Activated T-helper 2 cell treated with anti-CD3 and anti-CD28 coated beads, Interferon-gamma antibody, Interleukin-2, Interleukin-4, amounts not matched to agents 10 μg/mL and 5 μg/mL and 100 μg/mL, durations not matched to agents 14 hours and 24 hours and 36 hours (primary cell): ENCODE measurements around the gene VKORC1. TPM values are rescaled to one million over a fixed set of nuclear protein-coding genes. Genes with fewer than 3 reads are reported as not detected.
"Not testable (repeated sequence)": the region's sequence is repeated elsewhere in the genome, so short reads cannot be mapped to it uniquely, and the experiment has no call there.

ENCODE experiments used
- DNase-seq: peaks from one replicate; pipeline ENCODE4 v3.0.0; 2021; ENCODE audit warnings: low spot score
- H3K27ac Mint-ChIP-seq: one replicate; pipeline ENCODE4 v1.8.0; 2021; ENCODE audit warnings: mixed read lengths
- H3K27me3 Mint-ChIP-seq: one replicate; pipeline ENCODE4 v1.8.0; 2021; ENCODE audit warnings: low read depth, mixed read lengths
- H3K36me3 Mint-ChIP-seq: one replicate; pipeline ENCODE4 v1.8.0; 2021; ENCODE audit warnings: low read depth, mixed read lengths
- H3K4me1 Mint-ChIP-seq: one replicate; pipeline ENCODE4 v1.8.0; 2021; ENCODE audit warnings: low read depth, mixed read lengths
- H3K4me3 Mint-ChIP-seq: one replicate; pipeline ENCODE4 v1.8.0; 2021; ENCODE audit warnings: low read depth, mild to moderate bottlenecking, moderate library complexity, mixed read lengths
- H3K9me3 Mint-ChIP-seq: one replicate; pipeline ENCODE4 v1.8.0; 2021; ENCODE audit warnings: mixed read lengths
- intact Hi-C: fragments of 100-400 bp; cut with micrococcal nuclease; formaldehyde crosslinking; loops from one replicate; pipeline ENCODE4 v1.15.1; 2023
- total RNA-seq: library from RNA; stranded (reverse); gene quantifications from 2 replicates; pipeline ENCODE4 v1.2.3, GENCODE V29; 2022

Gene VKORC1
- total RNA-seq, 1 donor from 2014 or later = 54.5 TPM

DNA sequence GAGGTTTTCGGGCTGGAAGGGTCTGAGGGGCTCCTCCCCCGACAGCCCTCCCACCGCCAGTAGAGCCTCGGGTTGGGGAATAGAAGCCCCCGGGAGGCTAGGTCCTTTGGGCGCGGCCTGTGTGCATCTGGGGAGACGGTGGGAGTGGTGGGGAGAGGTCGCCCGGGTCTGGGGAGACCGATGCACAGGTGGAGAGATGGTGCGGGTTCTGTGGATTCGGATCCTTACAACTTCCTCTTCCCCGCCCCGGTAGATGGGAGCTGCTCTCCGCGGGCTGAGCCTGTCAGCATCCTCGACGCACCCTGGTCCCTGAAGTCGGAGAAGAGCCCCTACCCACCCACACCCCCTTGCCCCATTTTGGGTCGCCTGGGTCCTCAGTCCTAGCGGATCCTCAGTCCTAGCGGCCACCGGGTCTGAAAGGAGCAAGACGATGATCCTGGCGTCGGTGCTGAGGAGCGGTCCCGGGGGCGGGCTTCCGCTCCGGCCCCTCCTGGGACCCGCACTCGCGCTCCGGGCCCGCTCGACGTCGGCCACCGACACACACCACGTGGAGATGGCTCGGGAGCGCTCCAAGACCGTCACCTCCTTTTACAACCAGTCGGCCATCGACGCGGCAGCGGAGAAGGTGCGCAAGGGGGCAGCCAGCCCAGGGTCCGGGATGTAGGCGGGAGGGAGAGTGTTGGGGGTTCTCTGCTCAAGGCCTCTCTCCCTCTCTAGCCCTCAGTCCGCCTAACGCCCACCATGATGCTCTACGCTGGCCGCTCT, 14.4 kb upstream of the VKORC1 start:
- no peaks in the 10 kb centered on the region for H3K9me3 Mint-ChIP-seq
- H3K36me3 Mint-ChIP-seq = peaks cover 38% of the 10 kb centered on the region
- intact Hi-C loops = loop anchor here (2.0 to 10.0 kb wide), 6 partner anchors 14 to 766 kb away; partner anchors contain the start of genes ARMC5, SRCAP, VKORC1 and ZNF267
- H3K27me3 Mint-ChIP-seq = no peaks in the 10 kb centered on the region
- DNase-seq = no peak
- no peak overlapping the region for H3K27ac Mint-ChIP-seq
- H3K4me3 Mint-ChIP-seq = peak overlapping the region; percentile 84
- H3K4me1 Mint-ChIP-seq = peaks cover 21% of the 10 kb centered on the region

DNA sequence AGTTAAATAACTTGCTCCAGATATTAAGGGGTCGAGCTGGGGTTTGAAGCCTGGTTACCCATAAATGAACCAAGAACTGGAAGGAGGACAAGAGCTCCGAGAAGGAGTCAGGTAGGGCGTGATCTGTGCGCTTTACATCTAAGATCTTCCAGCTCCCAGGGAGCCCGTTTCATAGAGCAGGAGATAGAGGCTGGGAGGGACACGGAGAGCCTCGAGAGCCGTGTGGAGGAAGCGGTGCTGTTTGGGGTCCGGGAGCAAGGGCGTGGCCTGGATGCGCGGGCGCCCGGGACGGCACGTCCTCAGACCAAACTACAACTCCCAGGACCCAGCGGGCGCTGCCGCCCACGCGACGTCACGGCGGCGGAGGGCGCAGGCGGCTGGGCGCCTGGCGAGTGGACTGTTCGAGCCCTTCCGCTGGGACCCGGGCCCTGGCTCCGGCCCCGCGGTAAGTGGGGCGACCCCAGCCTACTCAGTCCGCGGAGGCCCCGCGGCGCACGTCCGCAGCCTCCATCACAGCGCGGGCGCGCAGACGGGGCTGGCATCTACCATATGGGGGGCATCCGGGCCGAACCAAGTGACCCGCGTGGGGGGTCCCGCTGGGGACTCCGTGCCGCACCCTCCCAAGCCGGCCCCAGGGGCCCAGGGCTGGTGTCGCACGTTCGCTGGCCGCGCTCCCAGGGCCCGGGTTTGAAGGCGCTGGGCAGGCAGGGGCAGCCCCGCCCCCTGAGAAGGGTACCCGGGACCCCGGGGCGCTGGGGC, 13.6 kb upstream of the VKORC1 start, which contains the start of gene BCKDK:
TSS of gene BCKDK (plus strand) at position 352 of the 759 bp plus-strand sequence. CDS start 838 bp downstream, outside the sequence.
- DNase-seq = peak; percentile 65
- peaks cover 38% of the 10 kb centered on the region for H3K36me3 Mint-ChIP-seq
- peaks cover 18% of the 10 kb centered on the region for H3K4me1 Mint-ChIP-seq
- intact Hi-C loops = loop anchor here (2.0 to 10.0 kb wide), 6 partner anchors 13 to 767 kb away; partner anchors contain the start of genes ARMC5, SRCAP, VKORC1 and ZNF267
- H3K9me3 Mint-ChIP-seq = no peaks in the 10 kb centered on the region
- H3K27me3 Mint-ChIP-seq = no peaks in the 10 kb centered on the region
- peak within 1 kb of the TSS; percentile 85 for H3K4me3 Mint-ChIP-seq
- H3K27ac Mint-ChIP-seq = peak within 1 kb of the TSS; percentile 91

DNA sequence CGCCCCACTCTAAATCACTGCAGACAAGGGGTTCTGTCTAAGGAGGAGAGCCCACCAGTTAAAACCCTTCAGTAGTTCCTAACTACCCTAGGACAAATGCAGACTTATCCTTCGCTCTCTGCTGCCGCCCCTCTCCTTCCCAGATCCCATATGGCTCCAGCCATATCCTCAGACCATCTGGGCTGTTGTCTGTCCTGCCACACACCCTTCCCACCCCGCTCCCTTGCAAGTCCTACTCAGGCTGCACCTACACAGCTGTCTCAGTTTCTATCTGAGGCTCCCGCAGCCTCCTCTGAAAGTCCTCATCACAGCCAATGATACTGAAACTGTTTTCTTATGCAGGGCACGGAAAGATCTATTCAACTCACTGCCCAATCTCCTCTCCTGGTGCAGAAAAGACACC, 12.9 kb upstream of the VKORC1 start:
- intact Hi-C loops = loop anchor here (5.0 to 10.0 kb wide), 4 partner anchors 35 to 767 kb away; partner anchors contain the start of genes ARMC5, SRCAP, ZNF267 and ZNF646
- DNase-seq = no peak
- Mint-ChIP-seq H3K27me3 (no peaks in the 10 kb centered on the region), H3K27ac (peak overlapping the region; percentile 91), H3K9me3 (no peaks in the 10 kb centered on the region), H3K4me3 (peak overlapping the region; percentile 85), H3K36me3 (peaks cover 34% of the 10 kb centered on the region), H3K4me1 (peaks cover 18% of the 10 kb centered on the region)

DNA sequence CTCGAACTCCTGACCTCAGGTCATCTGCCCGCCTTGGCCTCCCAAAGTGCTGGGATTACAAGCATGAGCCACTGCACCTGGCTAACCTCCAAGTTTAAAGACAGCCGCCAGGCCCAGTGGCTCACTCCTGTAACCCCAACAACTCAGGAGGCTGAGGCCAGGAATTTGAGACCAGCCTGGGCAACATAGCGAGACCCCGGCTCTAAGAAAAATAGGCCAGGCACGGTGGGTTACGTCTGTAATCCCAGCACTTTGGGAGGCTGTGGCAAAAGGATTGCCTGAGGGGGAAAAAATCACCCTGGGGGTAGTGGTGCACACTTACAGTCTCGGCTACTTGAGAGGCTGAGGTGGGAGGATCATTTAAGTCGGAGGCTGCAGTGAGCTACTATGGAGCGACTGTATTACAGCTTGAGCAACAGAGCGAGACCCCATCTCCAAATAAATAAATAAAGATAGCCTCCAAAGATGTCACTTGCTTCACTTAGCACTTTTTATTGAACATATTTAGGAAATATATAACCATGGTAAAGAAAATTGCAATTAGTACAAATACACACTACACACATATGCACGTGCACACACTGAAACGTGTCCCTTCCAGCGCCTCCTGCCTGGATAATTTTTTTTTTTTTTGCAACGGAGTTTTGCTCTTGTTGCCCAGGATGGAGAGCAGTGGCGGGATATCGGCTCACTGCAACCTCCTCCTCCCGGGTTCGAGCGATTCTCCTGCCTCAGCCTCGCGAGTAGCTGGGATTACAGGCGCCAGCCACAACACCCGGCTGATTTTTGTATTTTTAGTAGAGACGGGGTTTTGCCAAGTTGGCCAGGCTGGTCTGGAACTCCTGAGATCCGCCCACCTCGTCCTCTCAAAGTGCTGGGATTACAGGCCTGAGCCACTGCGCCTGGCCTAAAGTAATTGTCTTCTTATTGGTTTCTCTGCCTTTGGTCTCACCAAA, 12.2 kb upstream of the VKORC1 start:
- Mint-ChIP-seq H3K36me3 (peaks cover 27% of the 10 kb centered on the region), H3K4me3 (peak overlapping the region; percentile 85), H3K27me3 (no peaks in the 10 kb centered on the region), H3K9me3 (no peaks in the 10 kb centered on the region), H3K4me1 (peaks cover 18% of the 10 kb centered on the region), H3K27ac (peak overlapping the region; percentile 91)
- intact Hi-C loops = loop anchor here (5.0 to 10.0 kb wide), 4 partner anchors 34 to 768 kb away; partner anchors contain the start of genes ARMC5, SRCAP, ZNF267 and ZNF646
- no peak for DNase-seq

DNA sequence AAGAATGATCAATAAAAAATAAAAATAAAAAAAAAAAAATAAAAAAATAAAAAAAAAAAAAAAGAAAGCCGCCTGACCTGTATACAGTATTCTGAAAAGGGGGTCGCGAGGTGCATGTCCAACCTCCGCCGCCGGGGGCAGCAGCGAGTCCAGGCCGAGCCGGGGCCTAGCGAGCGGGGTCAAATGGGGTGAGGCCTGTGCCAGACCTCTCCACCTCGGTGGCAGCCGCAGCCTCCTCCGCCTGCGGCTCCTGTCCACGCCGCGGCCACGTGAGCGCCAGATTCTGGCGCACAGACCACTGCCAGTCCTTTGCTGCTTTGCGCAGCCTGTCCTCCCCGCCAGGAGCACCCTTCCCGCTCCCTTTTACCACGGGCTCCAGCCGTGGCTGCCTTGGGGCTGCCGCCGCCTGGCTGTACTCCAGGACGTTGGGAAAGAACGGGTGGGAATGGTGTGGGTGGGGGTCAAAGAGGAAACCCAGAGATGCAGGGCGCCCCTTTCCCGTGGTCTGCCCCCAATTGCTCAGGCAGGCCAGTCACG, 11.1 kb upstream of the VKORC1 start:
- Mint-ChIP-seq H3K36me3 (peaks cover 17% of the 10 kb centered on the region), H3K4me1 (peaks cover 18% of the 10 kb centered on the region), H3K9me3 (no peaks in the 10 kb centered on the region), H3K4me3 (no peak overlapping the region), H3K27me3 (no peaks in the 10 kb centered on the region), H3K27ac (peak overlapping the region; percentile 66)
- peak; percentile 72 for DNase-seq
- intact Hi-C loops = loop anchor here (5.0 to 10.0 kb wide), 4 partner anchors 33 to 769 kb away; partner anchors contain the start of genes ARMC5, SRCAP, ZNF267 and ZNF646

DNA sequence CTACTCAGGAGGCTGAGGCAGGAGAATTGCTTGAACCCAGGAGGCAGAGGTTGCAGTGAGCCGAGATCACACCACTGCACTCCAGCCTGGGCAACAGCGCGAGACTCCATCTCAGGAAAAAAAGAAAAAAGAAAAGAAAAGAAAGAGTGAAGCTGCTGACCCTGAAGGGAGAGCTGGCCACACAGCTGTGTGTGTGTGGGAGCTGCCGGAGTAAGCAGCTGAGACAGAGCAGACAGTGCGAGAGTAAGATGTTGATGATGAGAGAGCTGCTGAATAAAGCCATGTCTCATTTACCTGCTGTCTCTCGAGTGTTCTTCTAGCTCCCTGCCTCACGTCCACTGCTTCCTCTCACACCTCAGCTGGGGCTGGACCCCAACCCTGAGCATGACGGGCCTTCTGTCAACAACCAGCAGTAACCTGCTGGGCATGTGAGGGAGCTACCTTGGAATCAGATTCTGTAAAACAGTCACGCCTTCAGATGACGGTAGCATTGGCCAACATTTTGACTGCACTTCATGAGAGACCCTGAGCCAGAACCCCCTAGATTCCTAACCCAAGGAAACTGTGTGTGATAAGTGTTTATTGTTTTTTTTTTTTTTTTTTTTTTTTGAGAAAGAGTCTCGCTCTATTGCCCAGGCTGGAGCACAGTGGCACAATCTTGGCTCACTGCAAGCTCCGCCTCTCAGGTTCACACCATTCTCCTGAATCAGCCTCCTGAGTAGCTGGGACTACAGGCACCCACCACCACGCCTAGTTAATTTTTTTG, 6.5 kb upstream of the VKORC1 start:
- not testable (repeated sequence) for H3K9me3 Mint-ChIP-seq

DNA sequence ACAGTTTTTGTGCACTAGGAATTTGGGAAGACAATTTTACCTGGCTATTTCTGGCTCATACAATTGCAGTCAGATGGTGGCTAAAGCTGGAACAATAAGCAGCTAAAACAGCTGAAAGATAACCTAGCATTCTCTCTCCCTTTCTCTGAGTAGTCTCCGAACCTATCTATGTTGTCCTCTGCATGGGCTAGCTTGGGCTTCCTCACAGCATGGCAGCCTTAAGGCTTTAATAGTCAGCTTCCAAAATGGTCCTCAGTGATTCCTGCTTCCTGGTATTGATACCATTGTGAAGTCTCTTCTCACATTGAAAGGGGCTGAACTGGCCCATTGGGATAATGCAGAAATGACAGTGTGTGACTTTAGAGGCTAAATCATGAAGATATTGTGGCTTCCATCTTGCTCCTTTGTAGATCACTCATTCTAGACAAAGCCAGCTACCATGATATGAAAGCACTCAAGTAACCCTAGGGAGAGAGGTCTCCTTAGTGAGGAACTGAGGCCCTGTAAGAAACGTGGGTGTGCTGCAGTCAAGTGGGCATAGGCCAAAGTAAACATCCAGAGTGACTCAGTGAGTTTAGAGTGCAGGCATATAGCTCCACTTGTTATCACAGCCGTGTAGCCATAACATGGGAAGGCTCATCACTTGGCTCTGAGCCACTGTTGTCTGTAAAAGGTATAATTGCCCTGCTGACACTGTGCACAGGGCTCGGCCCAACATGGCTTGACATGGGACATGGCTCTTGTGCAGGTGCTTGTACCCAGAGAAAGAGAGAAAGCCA, 5.5 kb upstream of the VKORC1 start:
- Mint-ChIP-seq H3K27ac (no peak overlapping the region), H3K9me3 (no peaks in the 10 kb centered on the region), H3K27me3 (no peaks in the 10 kb centered on the region), H3K4me3 (no peak overlapping the region), H3K36me3 (no peaks in the 10 kb centered on the region), H3K4me1 (peaks cover 7% of the 10 kb centered on the region)
- no peak for DNase-seq
- intact Hi-C loops = loop anchor here (10.0 kb wide), 2 partner anchors 405 to 775 kb away; partner anchors contain the start of genes SRCAP and ZNF267

More for the DNA sequence above, 6.5 kb upstream of the VKORC1 start:
- H3K4me1 Mint-ChIP-seq, H3K4me3 Mint-ChIP-seq, DNase-seq, H3K27ac Mint-ChIP-seq, H3K27me3 Mint-ChIP-seq, H3K36me3 Mint-ChIP-seq: not testable (repeated sequence)
- intact Hi-C loops = loop anchor here (10.0 kb wide), 2 partner anchors 406 to 774 kb away; partner anchors contain the start of genes SRCAP and ZNF267

DNA sequence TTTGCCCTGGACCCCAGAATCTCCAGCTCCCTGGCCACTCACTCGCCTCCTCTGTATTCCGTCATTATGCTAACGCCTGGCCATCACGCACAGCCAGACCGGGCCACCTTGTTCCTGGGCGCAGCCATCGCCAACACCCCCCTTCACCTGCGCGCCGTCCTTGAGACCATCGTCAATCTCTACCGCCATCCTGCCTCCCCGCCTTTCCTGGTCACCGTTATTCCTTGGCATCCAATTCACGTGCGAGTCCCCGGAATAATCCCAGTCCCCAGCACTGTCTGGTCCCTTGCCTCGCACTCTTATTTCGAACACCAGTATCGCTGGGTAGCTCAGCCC, 541 bp downstream of the VKORC1 start:
- Mint-ChIP-seq H3K4me1 (peaks cover 20% of the 10 kb centered on the region), H3K27ac (peak overlapping the region; percentile 83), H3K9me3 (no peaks in the 10 kb centered on the region), H3K4me3 (peak overlapping the region; percentile 99), H3K36me3 (peaks cover 24% of the 10 kb centered on the region), H3K27me3 (no peaks in the 10 kb centered on the region)
- no peak for DNase-seq
- intact Hi-C loops = loop anchor here (1.0 to 2.0 kb wide), 6 partner anchors 15 to 171 kb away; partner anchors contain the start of genes BCKDK, FBXL19, HSD3B7 and STX4

DNA sequence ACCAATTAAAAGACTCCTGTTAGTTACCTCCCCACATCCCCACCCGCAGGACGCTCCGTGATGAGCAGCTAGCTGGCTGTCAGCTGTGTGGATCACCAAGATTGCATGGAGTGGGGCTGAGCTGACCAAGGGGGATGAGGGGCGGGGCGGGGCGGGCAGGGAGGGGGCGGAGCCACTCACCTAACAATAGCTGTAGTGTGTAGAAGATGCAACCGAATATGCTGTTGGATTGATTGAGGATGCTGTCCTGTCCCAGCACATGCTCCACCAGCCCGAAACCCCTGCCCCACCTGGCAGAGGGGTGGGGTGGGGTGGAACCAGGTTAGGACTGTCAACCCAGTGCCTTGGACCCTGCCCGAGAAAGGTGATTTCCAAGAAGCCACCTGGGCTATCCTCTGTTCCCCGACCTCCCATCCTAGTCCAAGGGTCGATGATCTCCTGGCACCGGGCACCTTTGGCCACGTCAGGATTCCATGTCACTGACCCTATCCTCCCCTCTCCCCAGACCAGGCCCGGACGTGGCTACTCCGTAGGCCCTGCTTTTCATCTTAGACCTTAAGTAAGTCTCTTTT, 1.4 kb downstream of the VKORC1 start:
- peaks cover 20% of the 10 kb centered on the region for H3K4me1 Mint-ChIP-seq
- intact Hi-C loops = no loop called here
- H3K9me3 Mint-ChIP-seq = no peaks in the 10 kb centered on the region
- H3K36me3 Mint-ChIP-seq = peaks cover 24% of the 10 kb centered on the region
- DNase-seq = no peak
- H3K27me3 Mint-ChIP-seq = no peaks in the 10 kb centered on the region
- H3K27ac Mint-ChIP-seq = no peak overlapping the region
- H3K4me3 Mint-ChIP-seq = peak overlapping the region; percentile 99

DNA sequence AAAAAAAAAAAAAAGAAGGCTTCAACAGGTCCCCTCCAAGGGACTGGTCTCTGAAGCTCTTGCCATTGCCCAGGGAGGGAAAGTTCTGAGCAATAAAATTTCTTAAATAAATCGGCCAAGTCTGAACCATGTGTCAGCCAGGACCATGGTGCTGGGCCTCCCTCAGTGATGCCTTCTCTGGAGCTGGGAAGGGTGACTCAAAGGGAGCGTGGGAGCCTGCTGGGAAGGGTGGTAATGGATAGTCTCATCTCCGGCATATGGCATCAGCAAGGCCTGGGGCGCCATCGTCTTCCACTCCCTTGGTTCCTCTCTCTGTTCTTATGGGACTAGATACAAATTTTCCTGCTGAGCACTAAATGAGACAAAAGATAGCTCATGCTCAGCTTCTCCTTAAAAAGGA, 2.3 kb downstream of the VKORC1 start:
- peak overlapping the region; percentile 54 for H3K4me3 Mint-ChIP-seq
- no peaks in the 10 kb centered on the region for H3K9me3 Mint-ChIP-seq
- H3K36me3 Mint-ChIP-seq = peaks cover 24% of the 10 kb centered on the region
- intact Hi-C loops = no loop called here
- H3K4me1 Mint-ChIP-seq = peaks cover 20% of the 10 kb centered on the region
- H3K27ac Mint-ChIP-seq = no peak overlapping the region
- no peaks in the 10 kb centered on the region for H3K27me3 Mint-ChIP-seq
- DNase-seq = no peak
